ENCODE results near the gene PRDM8. TPM values are rescaled to one million over a fixed set of nuclear protein-coding genes. Genes with fewer than 3 reads are reported as not detected.

Gene PRDM8
- polyA plus RNA-seq, 3 donors = 0.48 to 8.3 (median 1.8) TPM

- WGBS, 3 donors = 65 to 82% (median 80%) methylated on average over 3 of the region's 3 CpGs
- no peak overlapping the region for H3K27ac ChIP-seq (ENCODE audit: low read depth, low read length)
Observed at GRCh38 chr4:80180743-80181142, 16.6 kb upstream of the PRDM8 start.

GRCh38 chr4:80182237-80182866, 15.0 kb upstream of the PRDM8 start:
- WGBS, 3 donors = 12 to 56% (median 51%) methylated on average over 10 of the region's 10 CpGs
- no peak overlapping the region for H3K27ac ChIP-seq (ENCODE audit: low read depth, low read length)

GRCh38 chr4:80183250-80184052, 13.9 kb upstream of the PRDM8 start:
- H3K27ac ChIP-seq (ENCODE audit: low read depth, low read length) = no peak overlapping the region
- WGBS, 3 donors = 2 to 6% (median 4%) methylated on average over 51 to 54 of the region's 54 CpGs

GRCh38 chr4:80184053-80184824, 13.1 kb upstream of the PRDM8 start:
- no peak overlapping the region for H3K27ac ChIP-seq (ENCODE audit: low read depth, low read length)
- 1% methylated on average over 36 to 46 of the region's 46 CpGs for WGBS, 3 donors

GRCh38 chr4:80184825-80185756, 12.2 kb upstream of the PRDM8 start:
- H3K27ac ChIP-seq (ENCODE audit: low read depth, low read length) = no peak overlapping the region
- 3 to 5% (median 4%) methylated on average over 42 of the region's 42 CpGs for WGBS, 3 donors

GRCh38 chr4:80185787-80186548, 11.3 kb upstream of the PRDM8 start:
- H3K27ac ChIP-seq (ENCODE audit: low read depth, low read length) = no peak overlapping the region
- 11 to 32% (median 29%) methylated on average over 23 of the region's 23 CpGs for WGBS, 3 donors

- WGBS, 3 donors = 31 to 80% (median 74%) methylated on average over 5 of the region's 5 CpGs
- H3K27ac ChIP-seq (ENCODE audit: low read depth, low read length) = no peak overlapping the region
Observed at GRCh38 chr4:80186676-80187075, 10.6 kb upstream of the PRDM8 start.

- 63 to 86% (median 80%) methylated on average over 4 of the region's 4 CpGs for WGBS, 3 donors
- no peak overlapping the region for H3K27ac ChIP-seq (ENCODE audit: low read depth, low read length)
Observed at GRCh38 chr4:80187677-80188076, 9.6 kb upstream of the PRDM8 start.

- no peak overlapping the region for H3K27ac ChIP-seq (ENCODE audit: low read depth, low read length)
- 42 to 73% (median 59%) methylated on average over 11 of the region's 11 CpGs for WGBS, 3 donors
Observed at GRCh38 chr4:80188457-80188800, 8.9 kb upstream of the PRDM8 start.

- H3K27ac ChIP-seq (ENCODE audit: low read depth, low read length) = no peak overlapping the region
- 15 to 65% (median 65%) methylated on average over 43 of the region's 43 CpGs for WGBS, 3 donors
Observed at GRCh38 chr4:80188801-80189458, 8.4 kb upstream of the PRDM8 start.

GRCh38 chr4:80189581-80189955, 7.7 kb upstream of the PRDM8 start:
- 34 to 71% (median 66%) methylated on average over 3 of the region's 3 CpGs for WGBS, 3 donors
- no peak overlapping the region for H3K27ac ChIP-seq (ENCODE audit: low read depth, low read length)

- 20 to 66% (median 62%) methylated on average over 36 of the region's 36 CpGs for WGBS, 3 donors
- H3K27ac ChIP-seq (ENCODE audit: low read depth, low read length) = no peak overlapping the region
Observed at GRCh38 chr4:80189956-80190677, 7.2 kb upstream of the PRDM8 start.

GRCh38 chr4:80192252-80192866, 4.9 kb upstream of the PRDM8 start:
- WGBS, 3 donors = 56 to 85% (median 75%) methylated on average over 3 of the region's 3 CpGs
- H3K27ac ChIP-seq (ENCODE audit: low read depth, low read length) = no peak overlapping the region

GRCh38 chr4:80192937-80193336, 4.4 kb upstream of the PRDM8 start:
- no peak overlapping the region for H3K27ac ChIP-seq (ENCODE audit: low read depth, low read length)
- 43 to 56% (median 52%) methylated on average over 2 of the region's 2 CpGs for WGBS, 3 donors

- 45 to 56% (median 45%) methylated on average over 2 of the region's 2 CpGs for WGBS, 3 donors
- H3K27ac ChIP-seq (ENCODE audit: low read depth, low read length) = no peak overlapping the region
Observed at GRCh38 chr4:80195441-80196140, 1.7 kb upstream of the PRDM8 start.
